ENCODE results near the gene SGK1. TPM values are rescaled to one million over a fixed set of nuclear protein-coding genes. Genes with fewer than 3 reads are reported as not detected.

The SGK1 gene
- total and polyA plus RNA-seq, 10 donors = 12.3 to 80.1 (median 51.4) TPM

- no peak for TF ChIP-seq POLR2AphosphoS5 (IDR thresholded peaks at IDR 0.05)
- no peak for TF ChIP-seq POLR2A (IDR thresholded peaks at IDR 0.05)
- TF ChIP-seq CTCF (IDR thresholded peaks at IDR 0.05 in 8 of 11, conservative IDR thresholded peaks at IDR 0.05 in 3 of 11) = no peak
- Histone ChIP-seq H3K4me3 (no peak overlapping the region), H3K27me3 (replicated peaks in 1 of 7) (no peaks in the 10 kb centered on the region), H3K36me3 (no peaks in the 10 kb centered on the region), H3K9me3 (no peaks in the 10 kb centered on the region), H3K4me1 (peaks cover 0 to 6% (median 0%) of the 10 kb centered on the region in 6 donors), H3K27ac (no peak overlapping the region)
- intact Hi-C loops (cut with DNase I; ENCODE audit: low total_unique reads) = no loop called here
- DNase-seq = no peak
- WGBS, 5 donors = 69 to 95% (median 88%) methylated on average over 6 of the region's 6 CpGs
Observed at GRCh38 chr6:134303891-134304290, 14.0 kb downstream of the SGK1 start.

GRCh38 chr6:134299236-134299635 lies 18.7 kb downstream of the SGK1 start:
- 77 to 91% (median 82%) methylated on average over 3 of the region's 3 CpGs for WGBS, 5 donors
- Histone ChIP-seq H3K36me3 (no peaks in the 10 kb centered on the region), H3K9me3 (no peaks in the 10 kb centered on the region), H3K4me3 (no peak overlapping the region), H3K4me1 (peaks cover 3 to 20% (median 13%) of the 10 kb centered on the region in 6 donors), H3K27ac (no peak overlapping the region), H3K27me3 (replicated peaks in 1 of 7) (no peaks in the 10 kb centered on the region)
- intact Hi-C loops (cut with DNase I; ENCODE audit: low total_unique reads) = no loop called here
- TF ChIP-seq POLR2AphosphoS5 (IDR thresholded peaks at IDR 0.05) = no peak
- TF ChIP-seq CTCF (IDR thresholded peaks at IDR 0.05 in 8 of 11, conservative IDR thresholded peaks at IDR 0.05 in 3 of 11) = no peak
- no peak for TF ChIP-seq POLR2A (IDR thresholded peaks at IDR 0.05)
- no peak for DNase-seq

- Histone ChIP-seq H3K4me1 (peaks cover 3 to 20% (median 13%) of the 10 kb centered on the region in 6 donors), H3K27me3 (replicated peaks in 1 of 7) (no peaks in the 10 kb centered on the region), H3K36me3 (no peaks in the 10 kb centered on the region), H3K4me3 (peak overlapping the region in 1 of 8 donors; percentile 57), H3K9me3 (no peaks in the 10 kb centered on the region), H3K27ac (peak overlapping the region in 2 of 8 donors; percentile 86 to 92)
- TF ChIP-seq POLR2A (IDR thresholded peaks at IDR 0.05) (no peak), CTCF (IDR thresholded peaks at IDR 0.05 in 8 of 11, conservative IDR thresholded peaks at IDR 0.05 in 3 of 11) (no peak), POLR2AphosphoS5 (IDR thresholded peaks at IDR 0.05) (no peak)
- WGBS, 5 donors = 93 to 97% (median 96%) methylated on average over 7 of the region's 7 CpGs
- no peak for DNase-seq
- intact Hi-C loops (cut with DNase I; ENCODE audit: low total_unique reads) = no loop called here
Observed at GRCh38 chr6:134296762-134297161, 21.1 kb downstream of the SGK1 start.

- 29 to 39% (median 33%) methylated on average over 6 of the region's 6 CpGs for WGBS, 5 donors
- intact Hi-C loops (cut with DNase I; ENCODE audit: low total_unique reads) = no loop called here
- no peak for DNase-seq
- peak overlapping the region in 7 of 8 donors; percentile 62 to 92 (median 81) for H3K27ac ChIP-seq
- H3K36me3 ChIP-seq = no peaks in the 10 kb centered on the region
- H3K9me3 ChIP-seq = no peaks in the 10 kb centered on the region
- H3K4me1 ChIP-seq = peaks cover 3 to 20% (median 13%) of the 10 kb centered on the region in 6 donors
- peak overlapping the region in 1 of 8 donors; percentile 57 for H3K4me3 ChIP-seq
- peak in 1 of 3 donors; percentile 77 for TF ChIP-seq POLR2AphosphoS5 (IDR thresholded peaks at IDR 0.05)
- TF ChIP-seq POLR2A (IDR thresholded peaks at IDR 0.05) = no peak
- no peak for TF ChIP-seq CTCF (IDR thresholded peaks at IDR 0.05 in 8 of 11, conservative IDR thresholded peaks at IDR 0.05 in 3 of 11)
- H3K27me3 ChIP-seq (replicated peaks in 1 of 7) = no peaks in the 10 kb centered on the region
Observed at GRCh38 chr6:134295953-134296553, 21.9 kb downstream of the SGK1 start.
